GM06990 (cell line): ENCODE data around the gene MT1F.

Experiments
- DNase-seq: peaks from one replicate; pipeline ENCODE4 v3.0.0-alpha.2; 2011; ENCODE audit not compliant: insufficient read length; ENCODE audit errors: extremely low read depth
- H3K27me3 ChIP-seq: replicated peaks from 2 replicates; pipeline ENCODE4 v1.6.0; 2011; ENCODE audit warnings: low read length; ENCODE audit not compliant: control insufficient read depth, insufficient read depth
- H3K36me3 ChIP-seq: 2 replicates; pipeline ENCODE4 v1.5.1; 2011; ENCODE audit warnings: low read length; ENCODE audit not compliant: control insufficient read depth, insufficient read depth
- H3K4me3 ChIP-seq: replicated peaks from 2 replicates; pipeline ENCODE4 v1.5.1; 2011; ENCODE audit warnings: low read depth, mild to moderate bottlenecking, control low read depth, low read length
- CTCF ChIP-seq: IDR thresholded peaks from 2 replicates; pipeline ENCODE4 v1.5.1; 2011; ENCODE audit warnings: low read length, control low read depth, mild to moderate bottlenecking, inconsistent platforms; ENCODE audit not compliant: insufficient read depth, poor library complexity, severe bottlenecking

Gene MT1F

GRCh38 chr16:56677474-56677873 lies 19.7 kb downstream of the MT1F start:
- H3K4me3 ChIP-seq, result no peak overlapping the region
- H3K27me3 ChIP-seq, result no peaks in the 10 kb centered on the region; the same call in 1 of the 2 replicates
- no peaks in the 10 kb centered on the region for H3K36me3 ChIP-seq
- no peak for DNase-seq
- no peak for TF ChIP-seq CTCF

- Histone ChIP-seq H3K27me3 (no peaks in the 10 kb centered on the region), H3K4me3 (no peak overlapping the region), H3K36me3 (no peaks in the 10 kb centered on the region)
- DNase-seq, result no peak
- TF ChIP-seq CTCF, result no peak
Measured at GRCh38 chr16:56679078-56679730, 21.4 kb downstream of the MT1F start.

GRCh38 chr16:56679818-56680217 lies 22.1 kb downstream of the MT1F start:
- Histone ChIP-seq H3K36me3 (no peaks in the 10 kb centered on the region), H3K27me3 (no peaks in the 10 kb centered on the region), H3K4me3 (no peak overlapping the region)
- DNase-seq, result no peak
- no peak for TF ChIP-seq CTCF

- DNase-seq, result peak; percentile 84
- H3K36me3 ChIP-seq, result no peaks in the 10 kb centered on the region
- H3K27me3 ChIP-seq, result no peaks in the 10 kb centered on the region
- TF ChIP-seq CTCF, result no peak
- H3K4me3 ChIP-seq, result peak within 1 kb of the TSS; percentile 79
Measured at GRCh38 chr16:56681939-56682702, 24.4 kb downstream of the MT1F start, which contains the start of gene MT1X. Gene MT1X (plus strand): TSS chr16:56682470. CDS start chr16:56682541, 71 bp downstream.

- Histone ChIP-seq H3K4me3 (peak overlapping the region; percentile 79), H3K36me3 (no peaks in the 10 kb centered on the region), H3K27me3 (no peaks in the 10 kb centered on the region)
- TF ChIP-seq CTCF, result no peak
- no peak for DNase-seq
Measured at GRCh38 chr16:56682703-56683397, 25.1 kb downstream of the MT1F start.
